Measurements from ENCODE around the gene OPA3. TPM values are rescaled to one million over a fixed set of nuclear protein-coding genes. Genes with fewer than 3 reads are reported as not detected.
"Not testable (repeated sequence)": the region's sequence is repeated elsewhere in the genome, so short reads cannot be mapped to it uniquely, and the experiment has no call there.

OPA3 gene
- total RNA-seq, 1 experiment from 2014 or later: 15.2 TPM

DNA sequence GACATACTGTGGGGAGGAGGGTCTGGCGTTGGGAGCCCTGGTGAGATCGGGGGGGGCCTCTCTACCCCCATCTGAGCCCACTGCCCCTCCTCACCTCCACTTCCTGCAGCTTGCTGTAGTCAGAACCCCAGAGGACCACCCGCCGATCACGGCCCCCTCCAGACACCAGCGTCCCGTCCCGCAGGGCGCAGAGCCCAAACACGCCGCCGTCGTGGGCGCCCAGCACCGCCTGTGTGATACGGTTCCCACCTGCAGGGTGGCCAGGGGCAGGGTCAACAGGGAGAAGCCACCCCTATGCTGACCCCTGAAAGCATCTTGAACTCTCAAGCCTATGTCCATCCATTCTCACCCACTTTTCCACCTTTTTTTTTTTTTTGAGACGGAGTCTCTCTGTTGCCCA is 36.8 kb upstream of the OPA3 start:
- Histone ChIP-seq H3K27ac (ENCODE audit: low read depth, low read length, poor library complexity, severe bottlenecking) (no peak overlapping the region), H3K27me3 (replicated peaks; ENCODE audit: insufficient read depth, low read depth, low read length, poor library complexity) (no peaks in the 10 kb centered on the region), H3K9me3 (ENCODE audit: low read depth, low read length, poor library complexity, severe bottlenecking) (no peaks in the 10 kb centered on the region), H3K4me1 (ENCODE audit: insufficient read depth, low read length, poor library complexity, severe bottlenecking) (peaks cover 3% of the 10 kb centered on the region), H3K4me3 (ENCODE audit: low read depth, low read length, poor library complexity, severe bottlenecking) (no peak overlapping the region), H3K36me3 (ENCODE audit: insufficient read depth, low read length, poor library complexity, severe bottlenecking) (no peaks in the 10 kb centered on the region)
- ChIA-PET POLR2A (ENCODE audit: low non-redundant PET) (no interaction called here), CTCF (no interaction called here)
- no peak for TF ChIP-seq EZH2 (IDR thresholded peaks at IDR 0.05; ENCODE audit: borderline replicate concordance, low read depth, low read length, poor library complexity, severe bottlenecking)
- TF ChIP-seq, protein P1, sequence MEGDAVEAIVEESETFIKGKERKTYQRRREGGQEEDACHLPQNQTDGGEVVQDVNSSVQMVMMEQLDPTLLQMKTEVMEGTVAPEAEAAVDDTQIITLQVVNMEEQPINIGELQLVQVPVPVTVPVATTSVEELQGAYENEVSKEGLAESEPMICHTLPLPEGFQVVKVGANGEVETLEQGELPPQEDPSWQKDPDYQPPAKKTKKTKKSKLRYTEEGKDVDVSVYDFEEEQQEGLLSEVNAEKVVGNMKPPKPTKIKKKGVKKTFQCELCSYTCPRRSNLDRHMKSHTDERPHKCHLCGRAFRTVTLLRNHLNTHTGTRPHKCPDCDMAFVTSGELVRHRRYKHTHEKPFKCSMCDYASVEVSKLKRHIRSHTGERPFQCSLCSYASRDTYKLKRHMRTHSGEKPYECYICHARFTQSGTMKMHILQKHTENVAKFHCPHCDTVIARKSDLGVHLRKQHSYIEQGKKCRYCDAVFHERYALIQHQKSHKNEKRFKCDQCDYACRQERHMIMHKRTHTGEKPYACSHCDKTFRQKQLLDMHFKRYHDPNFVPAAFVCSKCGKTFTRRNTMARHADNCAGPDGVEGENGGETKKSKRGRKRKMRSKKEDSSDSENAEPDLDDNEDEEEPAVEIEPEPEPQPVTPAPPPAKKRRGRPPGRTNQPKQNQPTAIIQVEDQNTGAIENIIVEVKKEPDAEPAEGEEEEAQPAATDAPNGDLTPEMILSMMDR (conservative IDR thresholded peaks at IDR 0.05; ENCODE audit: low read depth, low read length): no peak
- intact Hi-C loops (cut with micrococcal nuclease; ENCODE audit: unreplicated experiment): no loop called here
- no peak for DNase-seq (ENCODE audit: low spot score)
- BruUV-seq (replicated peaks): no TSS peak

DNA sequence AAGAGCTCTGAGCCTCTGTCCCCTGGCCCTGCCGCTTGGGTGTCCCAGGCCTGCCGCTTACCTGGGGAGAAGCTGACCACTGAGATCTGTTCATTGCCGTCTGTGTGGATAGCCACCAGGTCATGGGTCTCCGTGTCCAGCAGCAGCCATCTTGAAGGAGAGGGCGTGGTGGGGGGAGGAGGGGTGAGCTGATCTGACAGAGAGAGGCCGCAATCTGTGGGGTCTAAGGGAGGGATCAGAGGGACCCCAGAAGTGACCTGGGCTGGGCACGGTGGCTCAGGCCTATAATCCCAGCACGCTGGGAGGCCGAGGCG is 32.1 kb upstream of the OPA3 start:
- Histone ChIP-seq H3K27ac (ENCODE audit: low read depth, low read length, poor library complexity, severe bottlenecking) (peak overlapping the region; percentile 69), H3K4me3 (ENCODE audit: low read depth, low read length, poor library complexity, severe bottlenecking) (no peak overlapping the region), H3K36me3 (ENCODE audit: insufficient read depth, low read length, poor library complexity, severe bottlenecking) (peaks cover 5% of the 10 kb centered on the region), H3K27me3 (replicated peaks; ENCODE audit: insufficient read depth, low read depth, low read length, poor library complexity) (no peaks in the 10 kb centered on the region), H3K9me3 (ENCODE audit: low read depth, low read length, poor library complexity, severe bottlenecking) (no peaks in the 10 kb centered on the region), H3K4me1 (ENCODE audit: insufficient read depth, low read length, poor library complexity, severe bottlenecking) (peaks cover 16% of the 10 kb centered on the region)
- TF ChIP-seq, protein P1 (conservative IDR thresholded peaks at IDR 0.05; ENCODE audit: low read depth, low read length): no peak
- TF ChIP-seq EZH2 (IDR thresholded peaks at IDR 0.05; ENCODE audit: borderline replicate concordance, low read depth, low read length, poor library complexity, severe bottlenecking): no peak
- CTCF ChIA-PET: no interaction called here
- DNase-seq (ENCODE audit: low spot score): no peak
- POLR2A ChIA-PET (ENCODE audit: low non-redundant PET): no interaction called here
- BruUV-seq (replicated peaks): no TSS peak
- intact Hi-C loops (cut with micrococcal nuclease; ENCODE audit: unreplicated experiment): no loop called here

DNA sequence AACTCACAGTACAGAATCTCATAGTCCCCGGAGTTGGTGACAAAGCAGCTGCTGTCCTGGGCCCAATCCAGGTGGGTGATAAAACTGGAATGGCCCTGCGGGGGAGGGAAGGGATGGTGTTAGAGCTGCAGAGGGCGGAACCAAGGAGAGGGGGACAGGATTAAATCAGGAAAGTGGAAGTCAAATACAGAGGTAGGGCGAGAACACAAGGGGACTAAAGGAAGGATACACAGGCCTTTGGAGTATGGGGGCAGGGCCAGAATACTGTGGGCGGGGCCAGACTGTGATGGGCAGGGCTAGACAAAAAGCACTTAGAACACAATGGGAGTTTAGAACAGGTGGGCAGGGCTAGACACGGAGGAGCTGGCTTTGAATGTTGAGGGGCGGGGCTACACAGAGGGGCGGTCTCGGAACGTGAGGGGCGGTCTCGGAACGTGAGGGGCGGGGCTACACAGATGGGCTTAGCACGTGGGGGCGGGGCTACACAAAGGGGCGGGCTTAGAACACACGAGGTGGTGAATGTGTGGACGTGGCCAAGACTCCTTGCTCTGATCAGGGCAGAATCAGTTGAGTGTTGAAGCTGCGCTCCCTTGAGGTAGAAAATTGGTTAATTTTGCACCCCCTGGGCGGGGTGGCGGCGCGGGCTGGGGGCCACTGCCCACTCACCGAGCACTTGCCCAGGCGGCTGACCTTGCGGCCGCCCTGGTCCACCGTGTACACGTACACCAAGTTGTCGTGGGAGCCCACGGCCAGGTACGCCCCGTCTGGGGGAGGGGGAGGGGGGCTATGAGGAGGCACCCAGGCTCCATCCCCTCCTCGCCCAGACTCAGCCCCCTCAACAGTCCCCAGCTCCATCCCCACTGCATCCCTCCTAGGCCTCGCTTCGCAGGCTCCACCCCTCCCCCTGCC is 31.4 kb upstream of the OPA3 start:
- no TSS peak for BruUV-seq (replicated peaks)
- Histone ChIP-seq H3K4me1 (ENCODE audit: insufficient read depth, low read length, poor library complexity, severe bottlenecking) (peaks cover 16% of the 10 kb centered on the region), H3K36me3 (ENCODE audit: insufficient read depth, low read length, poor library complexity, severe bottlenecking) (peaks cover 5% of the 10 kb centered on the region), H3K4me3 (ENCODE audit: low read depth, low read length, poor library complexity, severe bottlenecking) (no peak overlapping the region), H3K27me3 (replicated peaks; ENCODE audit: insufficient read depth, low read depth, low read length, poor library complexity) (no peaks in the 10 kb centered on the region), H3K9me3 (ENCODE audit: low read depth, low read length, poor library complexity, severe bottlenecking) (no peaks in the 10 kb centered on the region), H3K27ac (ENCODE audit: low read depth, low read length, poor library complexity, severe bottlenecking) (peak overlapping the region; percentile 69)
- ChIA-PET CTCF (interaction anchor here (0.5 kb wide), 1 partner anchor 184 kb away, joined by 6 read pairs; no protein-coding TSS in a partner anchor), POLR2A (ENCODE audit: low non-redundant PET) (no interaction called here)
- intact Hi-C loops (cut with micrococcal nuclease; ENCODE audit: unreplicated experiment): no loop called here
- TF ChIP-seq EZH2 (IDR thresholded peaks at IDR 0.05; ENCODE audit: borderline replicate concordance, low read depth, low read length, poor library complexity, severe bottlenecking): no peak
- TF ChIP-seq, protein P1 (conservative IDR thresholded peaks at IDR 0.05; ENCODE audit: low read depth, low read length): no peak
- peak; percentile 94 for DNase-seq (ENCODE audit: low spot score)

DNA sequence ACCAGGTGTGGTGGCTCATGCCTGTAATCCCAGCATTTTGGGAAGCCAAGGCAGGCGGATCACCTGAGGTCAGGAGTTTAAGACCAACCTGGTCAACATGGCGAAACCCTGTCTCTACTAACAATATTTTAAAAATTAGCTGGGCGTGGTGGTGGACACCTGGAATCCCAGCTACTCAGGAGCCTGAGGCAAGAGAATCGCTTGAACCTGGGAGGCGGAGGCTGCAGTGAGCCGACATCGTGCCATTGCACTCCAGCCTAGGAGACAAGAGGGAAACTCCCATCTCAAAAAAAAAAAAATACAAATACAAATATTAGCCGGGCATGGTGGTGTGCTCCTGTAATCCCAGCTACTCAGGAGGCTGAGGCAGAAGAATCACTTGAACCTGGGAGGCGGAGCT is 30.5 kb upstream of the OPA3 start:
- CTCF ChIA-PET; H3K9me3 ChIP-seq (ENCODE audit: low read depth, low read length, poor library complexity, severe bottlenecking); POLR2A ChIA-PET (ENCODE audit: low non-redundant PET); DNase-seq (ENCODE audit: low spot score); H3K27me3 ChIP-seq (replicated peaks; ENCODE audit: insufficient read depth, low read depth, low read length, poor library complexity); H3K36me3 ChIP-seq (ENCODE audit: insufficient read depth, low read length, poor library complexity, severe bottlenecking); BruUV-seq (replicated peaks); intact Hi-C loops (cut with micrococcal nuclease; ENCODE audit: unreplicated experiment); H3K27ac ChIP-seq (ENCODE audit: low read depth, low read length, poor library complexity, severe bottlenecking); H3K4me3 ChIP-seq (ENCODE audit: low read depth, low read length, poor library complexity, severe bottlenecking): not testable (repeated sequence)
- H3K4me1 ChIP-seq (ENCODE audit: insufficient read depth, low read length, poor library complexity, severe bottlenecking): peaks cover 16% of the 10 kb centered on the region
